HG03354 (cell line): ENCODE measurements around the gene PXK.
"Not testable (repeated sequence)": the region's sequence is repeated elsewhere in the genome, so short reads cannot be mapped to it uniquely, and the experiment has no call there.

Experiments
- ATAC-seq: cut with Tn5 transposase; IDR thresholded peaks from one replicate; pipeline ENCODE4 v1.9.1; 2021; ENCODE audit warnings: mild to moderate bottlenecking; ENCODE audit not compliant: unreplicated experiment, poor library complexity, severe bottlenecking

PXK gene

DNA sequence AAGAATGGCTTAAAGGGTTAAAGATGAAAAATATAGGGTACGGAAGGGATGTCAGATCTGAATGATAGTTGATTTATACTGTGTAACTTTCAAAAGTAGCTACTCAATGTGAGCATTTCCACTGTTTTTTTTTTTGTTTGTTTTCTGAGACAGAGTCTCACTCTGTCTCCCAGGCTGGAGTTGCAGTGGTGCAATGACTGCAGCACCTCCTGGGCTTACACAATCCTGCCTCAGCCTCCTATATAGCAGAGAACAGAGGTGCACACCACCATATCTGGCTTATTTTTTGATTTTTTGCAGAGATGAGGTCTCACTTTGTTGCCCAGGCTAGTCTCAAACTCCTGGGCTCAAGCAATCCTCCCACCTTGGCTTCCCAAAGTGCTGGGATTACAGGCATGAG lies 9.9 kb upstream of the PXK start:
- ATAC-seq, result no peak

DNA sequence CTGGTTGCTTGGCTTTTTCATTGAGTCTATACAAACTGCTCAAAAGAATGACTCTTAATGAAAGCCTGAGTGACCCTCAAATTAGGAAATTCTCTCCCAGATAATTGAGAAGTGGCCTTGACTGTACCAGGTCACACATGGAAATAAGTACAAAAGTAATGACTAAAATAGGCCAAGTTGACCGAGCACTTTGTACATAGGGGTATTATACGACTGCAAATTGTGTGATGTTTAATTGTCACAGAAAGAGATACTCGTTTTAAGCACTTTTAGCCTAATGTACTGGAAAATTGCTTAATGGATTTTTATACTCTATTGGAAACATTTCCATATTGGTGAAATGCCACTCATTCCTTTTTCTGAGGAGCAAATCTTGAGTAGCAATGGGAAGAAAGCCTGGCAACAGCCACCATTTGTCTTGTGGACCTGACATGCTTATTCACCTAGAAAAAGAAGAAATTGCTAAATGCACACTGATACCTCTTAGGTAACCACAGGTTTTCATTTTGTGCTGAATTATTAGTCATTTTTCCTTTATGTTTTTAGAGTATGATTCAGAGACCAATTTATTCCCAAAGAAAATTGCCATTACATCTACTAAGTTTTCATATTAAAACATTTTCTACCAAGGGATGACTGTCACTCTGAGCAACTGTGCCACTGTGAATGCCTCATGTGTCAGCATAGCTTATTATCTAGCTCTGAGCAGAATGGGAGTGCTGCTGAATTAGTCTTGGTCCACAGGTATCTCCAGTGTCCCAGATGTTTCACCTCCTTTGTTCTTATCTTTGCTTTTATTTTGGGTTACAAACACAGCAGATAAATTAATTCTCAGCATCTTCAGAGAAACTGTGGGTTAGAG lies 8.9 kb upstream of the PXK start:
- ATAC-seq, result no peak

DNA sequence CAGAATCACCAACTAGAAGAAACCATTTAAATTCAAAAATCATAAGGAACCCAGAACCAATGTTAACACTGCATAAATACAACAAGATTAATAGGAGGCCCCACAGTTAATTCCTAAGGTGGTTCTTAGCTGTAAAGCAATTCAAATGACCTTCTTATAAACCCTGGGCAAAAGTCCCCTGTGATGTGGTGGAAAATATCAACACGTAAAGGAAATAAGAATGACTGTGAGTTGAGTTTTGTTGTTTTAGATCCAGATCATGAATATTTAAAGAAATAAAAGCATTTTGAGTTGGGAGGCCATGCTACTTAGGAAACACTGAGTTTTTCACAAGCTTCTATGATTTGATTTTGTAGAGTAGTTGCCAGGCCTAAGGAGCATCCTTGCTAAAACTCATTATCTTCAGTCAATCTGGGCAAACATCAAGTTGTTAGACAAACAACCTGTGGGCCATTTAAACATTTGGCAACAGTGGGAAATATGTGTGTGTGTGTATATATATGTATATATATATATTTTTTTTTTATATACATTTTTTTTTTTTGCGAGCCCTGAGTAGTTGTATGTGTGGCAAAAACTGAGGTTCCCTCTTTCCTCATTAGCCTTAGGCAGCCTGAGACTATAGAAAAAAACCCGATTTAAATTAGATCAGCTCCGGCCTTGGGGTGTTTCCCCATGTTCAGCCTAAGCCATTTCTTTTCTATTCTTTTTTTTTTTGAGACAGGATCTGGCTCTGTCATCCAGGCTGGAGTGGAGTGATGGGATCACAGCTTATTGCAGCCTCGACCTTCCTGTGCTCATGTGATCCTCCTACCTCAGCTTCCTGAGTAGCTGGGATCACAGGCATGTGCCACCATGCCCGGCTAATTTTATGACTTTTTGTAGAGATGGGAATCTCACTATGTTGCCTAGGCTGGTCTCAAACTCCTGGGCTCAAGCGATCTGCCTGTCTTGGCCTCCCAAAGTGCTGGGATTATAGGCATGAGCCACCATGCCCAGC lies 8.0 kb upstream of the PXK start:
- ATAC-seq, result no peak

DNA sequence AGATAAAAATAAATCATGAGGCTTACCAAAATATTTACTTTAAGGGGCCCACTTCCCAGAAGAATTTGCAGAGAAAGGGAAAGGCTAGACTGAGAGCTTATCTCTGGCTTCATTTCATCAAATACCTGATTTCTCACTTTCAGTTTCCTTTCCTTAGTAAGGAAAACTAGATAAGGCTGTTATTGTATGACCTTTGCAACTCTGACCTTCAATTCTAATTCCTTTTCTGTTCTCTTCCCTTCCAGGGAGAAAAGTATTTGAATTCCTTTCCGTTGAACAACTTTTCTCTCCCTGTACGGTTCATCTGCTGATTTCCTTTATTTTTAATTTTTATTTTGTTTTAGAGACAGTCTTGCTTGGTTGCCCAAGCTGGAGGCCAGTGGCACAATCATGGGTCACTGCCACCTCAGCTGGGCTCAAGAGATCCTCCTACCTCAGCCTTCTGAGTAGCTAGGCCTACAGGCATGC lies 7.1 kb upstream of the PXK start:
- no peak for ATAC-seq

DNA sequence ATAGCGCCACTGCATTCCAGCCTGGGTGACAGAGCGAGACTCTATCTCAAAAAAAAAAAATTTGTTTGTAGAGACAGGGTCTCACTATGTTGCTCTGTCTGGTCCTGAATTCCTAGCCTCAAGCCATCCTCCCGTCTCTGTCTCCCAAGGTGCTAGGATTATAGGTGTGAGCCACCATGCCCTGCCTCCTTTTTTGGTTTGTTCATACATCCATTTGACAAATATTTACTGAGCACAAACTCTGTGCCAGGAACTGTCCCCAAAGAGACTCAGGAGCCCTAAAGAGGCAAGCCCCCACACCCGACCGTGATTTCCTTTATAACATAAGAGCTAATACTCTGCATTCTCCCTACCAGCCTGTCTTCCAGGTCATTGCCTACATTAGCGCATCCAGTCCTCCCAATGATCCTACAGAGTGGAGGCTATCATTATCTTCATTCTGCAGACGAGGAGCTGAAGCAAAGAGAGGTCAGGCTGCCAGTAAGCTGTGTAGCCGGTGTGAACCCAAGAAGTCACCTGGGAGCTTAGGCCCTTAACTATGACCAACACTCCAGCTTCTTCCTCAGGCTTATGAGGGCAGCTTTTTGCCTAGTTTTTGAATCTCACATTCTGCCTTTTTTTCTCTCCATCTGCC lies 6.3 kb upstream of the PXK start:
- ATAC-seq, result no peak

DNA sequence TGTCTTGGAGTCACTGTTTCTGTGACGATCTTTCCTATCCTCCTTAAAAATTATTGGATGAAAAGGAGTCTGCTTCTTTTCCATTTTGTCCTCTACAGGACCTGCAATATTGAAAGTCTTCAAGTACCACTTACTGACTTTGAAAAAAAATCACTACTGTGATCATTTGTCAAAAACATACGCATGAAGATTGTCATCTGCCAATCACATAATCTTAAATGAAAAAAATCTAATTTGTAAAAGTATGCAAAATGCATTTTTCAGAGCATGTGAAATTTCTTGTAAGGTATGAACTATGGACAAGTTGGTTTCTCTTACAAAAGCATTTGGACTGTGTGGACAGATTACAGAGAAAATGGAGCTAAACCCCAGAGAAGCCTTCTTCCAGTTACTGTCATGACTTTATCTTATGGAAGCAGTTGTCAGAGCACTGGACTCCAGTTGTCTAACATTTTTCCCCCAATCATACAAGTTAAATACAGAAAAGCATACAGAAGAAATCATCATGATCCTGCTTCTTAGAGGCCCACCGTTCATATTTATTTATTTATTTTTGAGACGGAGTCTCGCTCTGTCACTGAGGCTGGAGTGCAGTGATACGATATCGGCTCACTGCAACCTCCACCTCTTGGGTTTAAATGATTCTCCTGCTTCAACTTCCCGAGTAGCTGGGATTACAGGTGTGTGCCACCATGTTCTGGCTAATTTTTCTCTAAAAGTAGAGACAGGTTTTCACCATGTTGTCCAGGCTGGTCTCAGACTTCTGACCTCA lies 3.4 kb upstream of the PXK start:
- ATAC-seq, result no peak

DNA sequence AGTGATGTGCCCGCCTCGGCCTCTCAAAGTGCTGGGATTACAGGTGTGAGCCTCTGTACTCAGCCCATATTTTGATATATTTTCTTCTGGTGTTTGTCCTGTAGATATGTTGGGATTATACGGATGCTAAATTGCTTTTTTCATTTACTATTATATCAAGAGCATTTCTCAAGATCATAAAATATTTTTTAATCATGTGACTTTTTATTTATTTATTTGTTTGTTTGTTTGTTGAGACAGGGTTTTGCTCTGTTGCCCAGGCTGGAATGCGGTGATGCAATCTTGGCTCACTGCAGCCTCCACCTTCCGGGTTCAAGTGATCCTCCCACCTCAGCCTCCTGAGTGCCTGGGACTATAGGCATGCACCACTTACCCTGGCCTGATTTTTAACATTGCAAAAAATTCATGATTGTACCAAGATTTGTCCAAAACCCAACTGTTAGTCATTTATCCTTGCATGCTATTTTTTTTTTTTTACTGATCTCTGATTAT lies 2.7 kb upstream of the PXK start:
- no peak for ATAC-seq

DNA sequence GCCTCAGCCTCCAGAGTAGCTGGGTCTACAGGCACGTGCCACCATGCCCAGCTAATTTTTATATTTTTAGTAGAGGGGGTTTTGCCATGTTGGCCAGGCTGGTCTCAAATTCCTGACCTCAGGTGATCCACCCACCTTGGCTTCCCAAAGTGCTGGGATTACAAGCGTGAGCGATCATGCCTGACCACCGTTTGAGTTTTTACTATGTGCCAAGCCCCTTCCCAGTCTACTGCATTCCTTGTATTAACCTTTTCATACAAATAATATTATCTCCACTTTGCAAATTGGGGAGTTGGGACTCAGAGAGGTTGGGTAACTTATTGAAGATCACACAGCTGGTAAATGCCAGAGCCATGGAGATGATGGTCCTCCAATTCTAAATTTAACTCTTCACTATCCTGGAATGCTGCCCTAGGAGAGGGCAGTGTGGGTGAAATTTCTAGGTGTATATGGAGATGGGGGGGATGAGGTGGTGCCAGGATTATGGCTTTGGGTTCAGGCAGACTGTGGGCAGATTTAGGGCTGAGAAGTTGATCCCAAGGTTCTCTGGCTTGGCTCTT lies 1.0 kb upstream of the PXK start:
- no peak for ATAC-seq

DNA sequence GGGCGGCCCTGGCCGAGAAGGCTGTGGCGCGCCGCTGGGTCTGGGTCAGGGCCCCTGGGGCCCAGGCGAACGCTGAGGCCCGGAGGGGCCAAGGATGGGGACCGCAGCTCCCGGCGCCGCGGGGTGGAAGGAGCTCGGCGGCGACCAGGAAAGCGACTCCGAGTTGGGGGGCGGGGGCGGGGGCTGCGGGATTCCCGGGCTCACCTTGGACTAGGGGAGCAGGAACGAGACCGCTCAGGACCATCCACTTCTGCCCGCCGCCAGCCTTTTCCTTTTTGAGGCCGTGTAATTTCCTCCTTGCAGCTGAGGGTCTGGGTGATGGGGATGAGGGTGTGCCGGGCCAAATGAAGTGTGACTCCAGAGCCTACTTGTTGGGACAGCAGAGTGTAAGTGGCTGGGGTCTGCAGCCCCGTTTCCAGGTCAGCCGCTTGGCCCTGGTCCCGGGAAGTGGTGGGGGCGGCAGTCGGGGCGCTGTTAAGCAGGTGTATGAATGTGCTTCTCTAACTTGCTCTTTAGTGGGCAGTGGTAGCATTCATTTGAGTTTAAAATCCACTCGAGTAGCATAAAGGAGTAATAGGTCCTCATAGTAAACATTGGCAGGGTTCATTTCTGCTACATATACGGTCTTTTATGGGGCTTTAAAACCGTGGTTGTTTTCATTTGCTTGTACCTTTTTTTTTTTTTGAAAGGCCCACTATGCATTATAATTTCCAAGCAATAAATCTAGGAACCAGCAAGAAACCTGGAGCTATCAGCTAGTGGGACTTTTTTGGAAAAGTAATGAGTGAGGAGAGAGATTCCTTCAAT lies 717 bp downstream of the PXK start:
- ATAC-seq, result peak; percentile 37

DNA sequence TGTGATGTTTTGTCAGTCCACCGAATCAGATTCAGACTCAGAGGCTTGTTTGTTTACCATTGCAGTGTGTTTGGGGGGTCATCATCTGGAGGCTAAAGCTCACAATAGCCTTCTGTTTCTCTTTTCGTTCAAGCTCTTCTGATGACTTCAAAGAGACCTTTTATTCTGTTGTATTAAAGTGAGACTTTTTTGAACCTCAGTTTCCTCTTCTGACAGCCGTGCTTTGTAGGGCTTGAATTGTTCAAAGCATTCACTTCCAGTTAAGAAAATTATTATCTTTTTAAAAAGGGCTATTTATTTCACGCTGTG lies 1.3 kb downstream of the PXK start:
- no peak for ATAC-seq

DNA sequence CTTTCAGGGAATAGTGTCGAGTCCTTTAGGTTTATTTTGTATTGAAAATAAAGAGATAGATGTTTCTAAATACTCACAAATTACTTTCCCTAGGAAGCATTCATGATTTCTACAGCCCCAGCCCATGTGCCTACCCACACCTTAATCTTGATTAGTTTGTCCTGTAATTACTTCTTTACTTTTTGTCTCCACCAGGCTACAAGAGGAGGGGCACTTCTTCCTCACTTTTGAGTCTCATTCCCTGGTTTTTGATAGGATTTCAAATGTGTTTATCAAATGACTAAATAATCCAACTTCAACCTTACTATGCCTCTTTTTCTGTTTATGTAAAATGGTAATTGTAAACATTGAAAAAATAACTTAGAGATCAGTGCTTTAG lies 1.8 kb downstream of the PXK start:
- no peak for ATAC-seq

DNA sequence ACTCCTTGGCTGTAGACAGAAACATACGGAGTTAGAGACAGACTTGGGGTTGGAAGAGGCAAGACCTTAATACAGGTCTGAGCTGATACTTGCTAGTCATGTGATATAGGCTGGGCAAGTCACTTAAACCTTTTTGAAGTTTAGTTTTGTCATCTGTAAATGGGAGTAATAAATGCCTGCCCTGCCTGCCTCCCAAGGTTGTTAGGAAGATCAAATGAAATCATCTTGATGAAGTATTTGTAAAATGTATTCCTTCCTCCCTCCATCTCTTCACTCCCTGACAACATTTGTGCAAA lies 2.9 kb downstream of the PXK start:
- no peak for ATAC-seq

DNA sequence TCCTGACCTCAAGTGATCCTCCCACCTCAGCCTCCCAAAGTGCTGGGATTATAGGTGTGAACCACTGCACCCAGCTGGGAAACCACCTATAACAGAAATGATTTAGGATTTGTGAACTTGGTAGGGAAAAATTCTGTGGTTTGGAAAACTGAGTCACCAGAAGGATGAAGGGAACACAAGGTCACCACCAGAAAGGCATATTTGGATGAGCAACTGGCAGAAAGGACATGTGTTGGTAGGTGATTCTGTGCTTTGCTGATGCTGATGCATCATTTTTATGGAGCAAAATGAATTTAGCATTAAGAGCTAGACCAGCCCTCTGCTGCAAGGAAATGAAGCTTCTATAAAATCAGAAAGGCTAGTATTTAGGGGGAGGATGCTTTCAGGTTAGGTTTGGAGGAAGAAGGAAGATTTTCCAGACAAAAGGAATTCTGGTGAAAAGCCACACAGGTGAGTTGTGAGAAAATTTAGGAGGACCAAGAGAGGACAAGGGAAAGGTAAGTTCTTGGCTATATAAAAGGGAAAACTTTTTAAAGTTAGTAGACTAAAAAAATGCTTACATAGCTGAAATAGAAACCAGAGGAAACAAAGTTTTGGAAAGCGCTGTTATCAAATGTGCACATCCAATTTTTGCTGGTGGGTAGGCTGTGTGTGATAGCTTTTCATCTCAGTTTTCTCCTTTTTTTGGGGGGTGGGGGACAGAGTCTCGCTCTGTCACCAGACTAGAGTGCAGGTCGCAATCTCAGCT lies 3.6 kb downstream of the PXK start:
- ATAC-seq, result no peak

DNA sequence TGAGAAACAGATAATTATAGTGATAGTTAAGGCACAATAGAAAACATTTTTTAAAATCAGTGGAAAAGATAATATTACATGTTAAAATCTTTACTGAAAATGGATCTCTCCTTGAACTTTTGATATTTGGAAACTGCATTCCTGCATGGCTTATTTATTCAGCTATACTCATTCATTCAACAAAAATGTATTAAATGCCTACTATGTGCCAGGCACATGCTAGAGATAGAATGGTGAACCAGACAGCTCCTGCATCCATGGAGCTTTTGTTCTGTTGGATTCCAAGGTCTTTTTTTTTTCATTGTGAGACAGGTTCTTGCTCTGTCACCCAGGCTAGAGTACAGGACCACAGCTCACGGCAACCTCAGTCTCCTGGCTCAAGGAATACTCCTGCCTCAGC lies 4.5 kb downstream of the PXK start:
- ATAC-seq, result no peak

DNA sequence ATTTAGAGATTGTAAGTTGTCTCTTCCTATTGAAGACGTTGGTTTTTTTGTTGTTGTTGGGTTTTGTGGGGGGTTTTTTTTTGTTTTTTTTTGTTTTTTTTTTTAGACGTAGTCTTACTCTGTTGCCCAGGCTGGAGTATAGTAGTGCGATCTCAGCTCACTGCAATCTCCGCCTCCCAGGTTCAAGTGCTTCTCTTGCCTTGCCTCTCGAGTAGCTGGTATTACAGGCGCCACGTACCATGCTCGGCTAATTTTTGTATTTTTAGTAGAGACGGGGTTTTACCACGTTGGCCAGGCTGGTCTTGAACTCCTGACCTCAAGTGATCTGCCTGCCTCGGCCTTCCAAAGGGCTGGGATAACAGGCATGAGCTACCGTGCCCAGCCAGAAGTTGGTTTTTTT lies 6.5 kb downstream of the PXK start:
- not testable (repeated sequence) for ATAC-seq

DNA sequence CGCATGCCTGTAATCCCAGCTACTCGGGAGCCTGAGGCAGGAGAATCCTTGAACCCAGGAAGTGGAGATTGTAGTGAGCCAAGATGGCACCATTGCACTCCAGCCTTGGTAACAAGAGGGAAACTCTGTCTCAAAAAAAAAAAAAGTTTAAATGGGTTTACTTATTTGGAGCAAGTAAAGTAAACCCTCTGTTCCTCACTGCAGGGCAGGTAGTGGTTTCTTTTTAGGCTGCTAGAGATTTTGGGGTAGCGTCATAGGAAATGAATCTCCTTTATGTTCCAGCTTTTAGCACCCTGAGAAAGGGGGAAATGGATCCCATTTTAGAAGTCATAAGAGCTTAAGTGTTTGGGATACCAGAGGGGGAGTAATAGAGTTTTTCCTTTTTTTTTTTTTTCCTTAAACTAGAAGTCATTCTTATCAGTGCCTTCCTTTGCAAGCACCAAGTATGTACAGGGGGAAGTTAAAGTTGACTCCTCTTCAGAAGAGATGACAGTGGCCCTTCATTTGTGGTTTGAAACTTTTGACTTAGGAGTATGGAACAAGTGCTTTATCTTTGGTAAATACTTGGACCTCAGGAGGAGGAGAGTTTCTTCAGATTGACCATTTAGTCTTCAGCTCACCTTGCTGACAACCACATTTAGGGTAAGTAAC lies 8.0 kb downstream of the PXK start:
- ATAC-seq, result no peak

DNA sequence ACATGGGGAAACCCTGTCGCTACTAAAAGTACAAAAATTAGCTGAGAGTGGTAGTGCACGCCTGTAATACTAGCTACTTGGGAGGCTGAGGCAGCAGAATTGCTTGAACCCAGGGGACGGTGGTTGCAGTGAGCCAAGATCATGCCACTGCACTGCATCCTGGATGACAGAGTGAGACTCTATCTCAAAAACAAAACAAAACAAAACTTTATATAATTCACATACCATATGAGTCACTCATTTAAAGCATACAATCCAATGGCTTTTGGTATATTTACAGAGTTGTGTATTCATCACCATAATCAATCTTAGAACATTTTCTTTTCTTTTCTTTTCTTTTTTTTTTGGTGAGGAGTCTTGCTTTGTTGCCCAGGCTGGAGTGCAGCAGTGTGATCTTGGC lies 8.7 kb downstream of the PXK start:
- ATAC-seq, result no peak

DNA sequence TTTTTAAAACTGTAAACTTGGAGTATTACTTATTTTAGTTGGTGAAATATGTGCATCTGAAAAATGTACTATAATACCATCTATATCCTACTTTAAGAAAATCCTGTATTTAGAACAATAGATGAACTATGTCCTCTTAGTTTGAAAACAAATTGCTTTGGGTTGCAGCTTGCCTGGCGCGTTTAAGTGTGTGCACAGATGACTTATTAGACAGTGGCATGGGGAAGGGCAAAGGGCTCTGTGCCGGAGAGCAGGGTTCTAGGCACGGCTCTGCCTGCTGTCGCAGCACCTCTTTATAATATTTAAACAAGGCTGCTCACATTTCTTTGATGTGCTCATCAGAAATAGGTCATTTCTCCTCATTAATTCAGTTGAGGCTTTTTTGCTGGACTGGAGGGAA lies 10.0 kb downstream of the PXK start:
- no peak for ATAC-seq
